ENCODE results near the gene SPECC1.

- TF ChIP-seq CTCF (conservative IDR thresholded peaks at IDR 0.05) (no peak), EZH2 (IDR thresholded peaks at IDR 0.05; ENCODE audit: low read depth) (no peak)
These were observed 248.6 kb downstream of the SPECC1 start for GRCh38 chr17:20257798-20258197.

Data from PC-9 (cell line).